M059J (cell line): ENCODE measurements around the gene VWC2. TPM values are rescaled to one million over a fixed set of nuclear protein-coding genes. Genes with fewer than 3 reads are reported as not detected.

Experiments
- DNase-seq: peaks from one replicate; pipeline ENCODE4 v3.0.0-alpha.2; 2012; ENCODE audit warnings: low read depth
- total RNA-seq: library from RNA; depleted of rRNA; stranded (reverse); fragments of >200 nt; shearing (Covaris generic); gene quantifications from 2 replicates; pipeline ENCODE4 v1.2.3, GENCODE V29; 2014; rRNA removed

The VWC2 gene
- under 0.01 TPM in 1 of 2 replicates, not detected in the other for total RNA-seq

GRCh38 chr7:49773218-49773935 is at the start of gene VWC2:
Gene VWC2 (plus strand): TSS chr7:49773638. CDS start chr7:49775436, 1,798 bp downstream.
- no peak for DNase-seq

- DNase-seq, result no peak
Measured at GRCh38 chr7:49724071-49724470, 49.4 kb upstream of the VWC2 start.

DNA sequence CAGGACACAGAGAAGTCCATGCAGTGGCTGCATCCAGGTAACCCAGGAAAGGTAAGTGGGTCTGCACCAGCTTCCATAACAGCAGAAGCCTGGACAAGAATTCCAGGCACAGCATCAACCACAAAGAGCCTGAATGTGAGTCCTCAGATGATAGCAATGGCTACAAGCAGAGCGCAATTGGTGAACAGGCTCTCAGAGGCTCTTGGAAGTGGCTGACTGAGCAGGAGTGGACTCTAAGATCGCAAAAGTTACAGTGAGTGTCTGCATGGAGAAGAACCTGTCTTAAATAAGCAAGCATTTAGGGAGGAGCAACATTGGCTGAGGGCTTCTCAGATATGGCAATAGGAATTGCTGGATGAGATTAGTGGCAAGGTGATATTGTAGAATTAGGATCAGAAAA is 41.6 kb upstream of the VWC2 start:
- DNase-seq, result no peak

GRCh38 chr7:49762666-49763065 is 10.8 kb upstream of the VWC2 start:
- DNase-seq, result no peak

- DNase-seq, result no peak
Measured at GRCh38 chr7:49763791-49764190, 9.6 kb upstream of the VWC2 start.

DNA sequence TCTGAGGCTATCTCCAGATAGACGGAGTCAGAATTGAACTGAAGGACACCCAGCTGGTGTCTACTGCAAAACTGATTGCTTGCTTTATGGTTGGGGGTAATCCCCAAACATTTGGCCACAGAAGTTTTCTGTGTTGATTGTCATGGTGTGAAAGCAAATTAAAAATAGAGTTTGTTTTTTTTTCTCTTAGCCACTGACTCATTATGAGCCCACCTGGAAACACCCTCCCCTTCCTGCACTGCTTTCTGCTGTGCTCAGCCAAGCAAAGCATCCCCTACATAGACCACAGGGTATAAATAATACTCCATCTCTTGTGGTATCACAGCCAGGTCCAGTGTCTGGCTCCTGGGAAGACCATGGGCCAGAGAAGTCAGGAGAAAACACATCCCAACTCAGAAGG is 6.5 kb upstream of the VWC2 start:
- no peak for DNase-seq

DNA sequence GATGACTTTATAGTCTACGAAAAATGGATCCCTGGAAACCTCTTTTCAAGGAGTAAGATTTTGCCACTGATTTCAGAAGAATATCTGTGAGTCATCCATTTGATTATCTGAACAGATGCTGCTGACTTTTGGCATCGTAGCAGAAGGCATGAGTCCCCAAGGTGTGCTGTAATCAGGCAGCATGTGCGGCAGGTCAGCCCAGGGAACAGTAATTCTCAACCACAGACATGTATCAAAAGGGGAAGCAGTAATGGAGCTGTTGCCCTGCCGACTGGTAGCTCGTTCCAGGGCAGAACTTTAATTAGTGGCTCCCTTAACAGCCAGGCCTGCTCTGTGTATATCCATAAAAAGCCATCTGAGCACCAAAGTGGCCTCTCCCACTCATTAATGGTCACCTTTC is 5.7 kb upstream of the VWC2 start:
- no peak for DNase-seq

DNA sequence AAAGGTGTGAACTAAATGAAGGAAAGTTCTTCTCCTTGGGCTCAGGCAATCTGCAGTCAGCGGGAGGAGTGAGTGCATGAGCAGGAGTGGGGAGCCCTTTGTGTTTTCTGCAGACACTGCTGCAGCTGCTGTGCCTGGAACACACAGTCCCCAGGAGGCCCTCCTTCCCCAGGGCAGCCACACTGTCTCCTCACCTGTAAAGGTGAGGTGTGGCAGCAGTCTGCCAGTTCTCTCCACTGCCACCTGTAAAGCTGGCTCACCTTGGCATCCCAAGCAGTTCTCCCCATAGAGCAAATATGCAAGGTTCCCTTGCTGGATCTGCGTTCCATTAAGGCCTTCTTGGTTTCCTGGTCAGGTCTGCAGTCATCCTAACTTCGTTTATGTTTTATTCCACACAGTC is 5.2 kb upstream of the VWC2 start:
- no peak for DNase-seq

DNA sequence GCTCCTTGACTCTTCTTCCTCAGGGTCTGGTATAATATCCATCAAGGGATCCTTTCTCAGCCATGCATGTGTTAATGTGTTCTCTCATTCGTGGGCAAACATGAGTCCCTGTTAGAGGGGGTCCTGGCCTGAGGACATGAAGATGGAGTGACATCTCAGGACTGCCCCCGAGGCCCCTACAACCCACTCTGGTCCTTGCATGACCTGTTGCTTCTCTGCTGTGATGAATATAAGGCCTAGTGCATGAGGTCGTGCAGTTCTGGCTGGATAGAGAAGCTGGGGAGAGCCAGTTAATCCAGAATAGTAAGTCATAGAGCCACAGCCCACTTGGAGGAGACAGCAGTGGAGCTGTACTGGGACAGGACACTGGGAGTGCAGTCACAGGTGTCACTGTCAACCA is 4.6 kb upstream of the VWC2 start:
- DNase-seq, result no peak

GRCh38 chr7:49769285-49769857 is 4.1 kb upstream of the VWC2 start:
- no peak for DNase-seq

GRCh38 chr7:49770838-49771237 is 2.6 kb upstream of the VWC2 start:
- DNase-seq, result no peak

GRCh38 chr7:49771427-49772176 is 1.8 kb upstream of the VWC2 start:
- no peak for DNase-seq

- DNase-seq, result no peak
Measured at GRCh38 chr7:49772916-49773217, 571 bp upstream of the VWC2 start.

DNA sequence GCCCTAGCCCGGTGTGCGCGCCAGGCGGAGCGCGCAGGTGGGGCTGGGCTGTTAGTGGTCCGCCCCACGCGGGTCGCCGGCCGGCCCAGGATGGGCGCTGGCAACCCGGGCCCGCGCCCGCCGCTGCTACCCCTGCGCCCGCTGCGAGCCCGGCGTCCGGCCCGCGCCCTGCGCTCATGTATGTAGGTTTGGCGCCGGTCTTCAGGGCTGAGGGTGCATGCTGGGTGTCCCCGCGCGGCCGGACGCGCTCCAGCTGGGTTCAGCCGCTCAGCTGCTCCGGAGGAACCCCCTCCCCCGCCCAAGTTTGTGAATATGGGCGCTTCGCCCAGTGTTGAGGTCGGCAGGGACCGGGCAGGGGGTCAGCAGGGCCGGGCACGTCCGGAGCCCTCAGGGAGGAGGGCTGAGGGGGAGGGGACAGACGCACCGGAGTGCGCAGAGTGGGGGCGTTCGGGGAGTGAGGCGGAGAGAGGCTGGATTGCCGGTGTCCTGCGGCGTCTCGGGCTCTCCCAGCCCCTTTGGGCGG is 559 bp downstream of the VWC2 start:
- no peak for DNase-seq

- DNase-seq, result no peak
Measured at GRCh38 chr7:49774459-49775064, 1.1 kb downstream of the VWC2 start.

GRCh38 chr7:49775065-49775948 is 1.9 kb downstream of the VWC2 start:
- no peak for DNase-seq

DNA sequence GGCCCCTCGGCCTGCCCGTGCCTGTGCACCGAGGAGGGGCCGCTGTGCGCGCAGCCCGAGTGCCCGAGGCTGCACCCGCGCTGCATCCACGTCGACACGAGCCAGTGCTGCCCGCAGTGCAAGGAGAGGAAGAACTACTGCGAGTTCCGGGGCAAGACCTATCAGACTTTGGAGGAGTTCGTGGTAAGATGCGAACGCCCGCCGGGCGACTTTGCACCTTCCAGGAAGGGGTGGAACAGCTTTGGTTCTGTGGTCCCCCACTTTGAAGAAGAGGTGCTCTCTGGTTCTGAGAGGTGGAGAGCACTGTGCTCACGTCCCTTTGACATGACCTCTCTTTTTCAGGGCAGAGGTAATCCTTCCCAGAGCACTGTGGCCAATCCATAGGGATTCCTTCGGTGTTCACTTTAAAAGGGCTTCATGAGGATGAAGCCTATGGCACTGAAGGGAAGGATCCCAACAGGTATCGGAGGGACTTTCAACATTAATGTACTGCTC is 2.6 kb downstream of the VWC2 start:
- no peak for DNase-seq

DNA sequence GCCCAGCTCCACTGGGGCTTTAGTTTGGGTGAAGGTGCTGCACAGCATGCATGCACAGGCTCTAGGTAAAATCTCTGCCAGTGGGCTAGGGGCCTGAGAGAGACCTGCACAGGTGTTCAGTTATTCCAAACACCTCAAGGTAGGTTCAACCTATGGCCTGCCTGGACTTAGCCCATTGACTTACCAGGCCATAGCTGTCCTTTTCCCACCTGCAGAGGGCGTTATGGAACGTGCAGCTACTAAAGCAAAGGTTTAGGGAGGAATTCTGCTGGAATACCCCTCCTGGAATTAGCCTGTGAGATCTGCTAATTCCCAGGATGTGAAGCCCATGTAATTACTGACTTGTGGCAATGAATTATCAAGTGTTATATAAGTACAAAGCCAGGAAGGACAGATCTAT is 3.6 kb downstream of the VWC2 start:
- no peak for DNase-seq

DNA sequence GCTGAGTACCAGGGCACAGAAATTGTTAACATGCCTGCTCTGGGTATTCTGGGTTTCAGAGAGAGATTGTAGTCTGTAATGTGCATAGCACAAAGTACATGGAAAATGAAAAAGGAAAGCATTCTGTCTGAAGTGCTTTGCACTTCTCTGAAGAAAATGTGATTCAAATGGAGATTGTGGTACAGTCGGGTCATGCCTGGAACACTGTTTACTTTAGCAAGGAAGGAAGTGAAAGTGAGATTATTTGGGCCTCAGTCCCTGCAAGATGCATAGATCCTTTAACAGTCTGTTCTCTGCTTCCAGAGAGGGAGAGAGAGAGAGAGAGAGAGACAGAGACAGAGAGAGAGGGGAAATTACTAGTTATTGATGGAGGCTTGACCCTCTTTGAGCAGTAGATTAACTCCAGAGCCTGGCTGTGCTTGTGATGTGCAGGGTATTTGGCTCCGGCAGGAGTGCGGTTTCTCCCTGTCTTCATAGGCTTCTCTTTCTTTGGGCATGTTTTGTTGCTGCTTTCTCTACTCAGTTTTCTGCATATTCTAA is 5.4 kb downstream of the VWC2 start:
- no peak for DNase-seq

DNA sequence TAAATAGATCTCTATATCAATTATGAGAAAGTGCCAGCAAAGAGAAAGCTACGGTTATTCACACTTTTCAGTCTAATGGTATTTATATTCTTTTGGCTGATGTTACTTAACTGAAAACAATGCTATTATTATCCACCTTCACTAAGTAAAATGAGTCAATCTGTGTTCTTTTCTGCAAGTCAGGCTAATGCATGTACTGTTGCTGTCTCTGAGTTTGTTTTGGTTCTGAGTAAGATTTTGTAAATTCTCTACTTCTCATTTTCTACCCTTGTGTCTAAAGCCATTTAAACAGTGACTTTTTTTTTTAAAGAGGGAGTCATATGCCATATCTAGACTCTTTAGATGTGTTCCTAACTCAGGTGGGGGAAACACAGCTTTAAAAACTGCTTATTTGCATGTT is 7.5 kb downstream of the VWC2 start:
- no peak for DNase-seq

GRCh38 chr7:49781996-49782395 is 8.6 kb downstream of the VWC2 start:
- no peak for DNase-seq
